Peyer's patch (tissue), 4 donors: ENCODE data around the gene MYO1D.
A peak's percentile ranks its signal among the peaks of the same experiment; 100 is the strongest.

Source experiments
- POLR2A ChIP-seq, 2 donors: fragments of 450-650 bp; IDR thresholded peaks; one replicate each; pipeline ENCODE4 v1.5.1; 2017; ENCODE audit warnings: antibody characterized with exemption in 2 of 2, mild to moderate bottlenecking in 2 of 2, moderate library complexity in 2 of 2
- TF ChIP-seq, protein P1 (sequence below), 6 experiments: fragments of 450-650 bp in 4 of 6; fragments of 200-600 bp in 2 of 6; sonication (generic) in 1 of 6; IDR thresholded peaks; one replicate each; pipeline ENCODE4 v1.5.1; 2017 to 2019; ENCODE audit warnings: antibody characterized with exemption in 6 of 6, mild to moderate bottlenecking in 3 of 6, moderate library complexity in 1 of 6

DNA sequence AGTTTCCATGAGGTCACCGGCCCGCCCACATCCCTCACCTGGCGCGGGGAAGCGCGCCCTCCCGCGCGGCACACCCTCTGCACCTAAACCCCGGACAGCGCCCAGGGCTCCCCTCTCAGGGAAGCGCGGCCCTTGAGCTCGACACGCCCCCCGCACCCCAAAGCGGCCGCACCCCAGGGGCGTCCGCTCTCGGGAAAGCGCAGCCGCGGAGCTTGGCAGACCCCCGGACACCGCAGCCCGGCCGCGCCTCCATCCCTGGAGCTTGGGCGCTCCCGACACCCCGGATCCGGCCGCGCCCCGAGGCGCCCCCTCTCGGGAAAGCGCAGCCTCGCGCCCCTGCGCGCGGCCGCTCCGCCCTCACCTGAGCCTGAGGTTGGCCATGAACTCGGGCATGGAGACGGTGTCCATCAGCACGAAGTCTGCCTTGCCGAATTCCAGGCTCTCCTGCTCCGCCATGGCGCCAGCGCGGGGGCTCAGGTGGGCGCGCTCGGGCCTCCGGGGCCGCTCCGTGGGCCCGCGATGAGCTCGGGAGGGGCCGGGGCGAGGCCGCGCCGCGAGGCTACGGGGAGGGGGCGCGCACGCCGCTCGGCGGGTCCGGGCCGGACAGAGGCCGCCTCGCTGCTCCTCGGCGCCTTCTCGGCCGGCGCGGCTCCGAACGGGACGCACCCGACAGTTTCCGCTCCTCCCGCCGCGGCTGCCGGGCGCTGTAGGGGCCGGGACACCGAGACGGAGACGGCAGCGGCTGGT, at the start of gene MYO1D:
- TF ChIP-seq, protein P1, sequence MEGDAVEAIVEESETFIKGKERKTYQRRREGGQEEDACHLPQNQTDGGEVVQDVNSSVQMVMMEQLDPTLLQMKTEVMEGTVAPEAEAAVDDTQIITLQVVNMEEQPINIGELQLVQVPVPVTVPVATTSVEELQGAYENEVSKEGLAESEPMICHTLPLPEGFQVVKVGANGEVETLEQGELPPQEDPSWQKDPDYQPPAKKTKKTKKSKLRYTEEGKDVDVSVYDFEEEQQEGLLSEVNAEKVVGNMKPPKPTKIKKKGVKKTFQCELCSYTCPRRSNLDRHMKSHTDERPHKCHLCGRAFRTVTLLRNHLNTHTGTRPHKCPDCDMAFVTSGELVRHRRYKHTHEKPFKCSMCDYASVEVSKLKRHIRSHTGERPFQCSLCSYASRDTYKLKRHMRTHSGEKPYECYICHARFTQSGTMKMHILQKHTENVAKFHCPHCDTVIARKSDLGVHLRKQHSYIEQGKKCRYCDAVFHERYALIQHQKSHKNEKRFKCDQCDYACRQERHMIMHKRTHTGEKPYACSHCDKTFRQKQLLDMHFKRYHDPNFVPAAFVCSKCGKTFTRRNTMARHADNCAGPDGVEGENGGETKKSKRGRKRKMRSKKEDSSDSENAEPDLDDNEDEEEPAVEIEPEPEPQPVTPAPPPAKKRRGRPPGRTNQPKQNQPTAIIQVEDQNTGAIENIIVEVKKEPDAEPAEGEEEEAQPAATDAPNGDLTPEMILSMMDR (IDR thresholded peaks at IDR 0.05) = peak; percentile 32 to 59 (median 43)
- peak; percentile 54 to 94 for TF ChIP-seq POLR2A (IDR thresholded peaks at IDR 0.05)
